ENCODE measurements around the gene EIF3K. TPM values are rescaled to one million over a fixed set of nuclear protein-coding genes. Genes with fewer than 3 reads are reported as not detected.
A peak's percentile ranks its signal among the peaks of the same experiment; 100 is the strongest.

The EIF3K gene
- total and polyA plus RNA-seq, 2 of the 13 experiments (the other 11 are each of a cell fraction or from before 2014, with no cell fraction given) = 179 to 258 TPM

DNA sequence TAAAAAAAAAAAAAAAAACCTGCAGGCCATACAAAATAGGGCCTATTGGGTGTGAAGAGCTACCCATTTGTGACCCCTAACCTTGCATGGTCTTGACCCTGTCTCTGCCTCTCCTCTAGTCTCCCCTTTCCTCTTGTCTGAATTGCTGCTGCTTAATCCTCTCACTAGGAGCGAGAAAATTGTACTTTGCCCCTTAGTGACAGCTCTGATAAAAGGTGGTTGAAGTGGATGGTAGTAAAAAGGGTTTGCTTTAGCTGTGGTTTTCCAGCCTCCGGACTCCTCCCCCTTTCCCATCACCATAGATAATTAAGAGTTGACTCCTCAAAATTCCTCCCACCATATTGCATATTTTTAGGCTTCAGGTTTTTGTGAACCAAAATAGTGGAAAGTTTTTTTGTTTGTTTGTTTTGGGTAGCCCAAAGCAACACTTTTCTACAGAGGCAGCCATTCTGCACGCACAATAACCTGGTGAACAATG, 52.0 kb downstream of the EIF3K start (continued):
- TF ChIP-seq AHDC1 (CRISPR knock-in tag; IDR thresholded peaks at IDR 0.05; ENCODE audit: borderline replicate concordance) = peak; percentile 33; the same call in 1 of the 2 replicates
- TF ChIP-seq, protein P1, sequence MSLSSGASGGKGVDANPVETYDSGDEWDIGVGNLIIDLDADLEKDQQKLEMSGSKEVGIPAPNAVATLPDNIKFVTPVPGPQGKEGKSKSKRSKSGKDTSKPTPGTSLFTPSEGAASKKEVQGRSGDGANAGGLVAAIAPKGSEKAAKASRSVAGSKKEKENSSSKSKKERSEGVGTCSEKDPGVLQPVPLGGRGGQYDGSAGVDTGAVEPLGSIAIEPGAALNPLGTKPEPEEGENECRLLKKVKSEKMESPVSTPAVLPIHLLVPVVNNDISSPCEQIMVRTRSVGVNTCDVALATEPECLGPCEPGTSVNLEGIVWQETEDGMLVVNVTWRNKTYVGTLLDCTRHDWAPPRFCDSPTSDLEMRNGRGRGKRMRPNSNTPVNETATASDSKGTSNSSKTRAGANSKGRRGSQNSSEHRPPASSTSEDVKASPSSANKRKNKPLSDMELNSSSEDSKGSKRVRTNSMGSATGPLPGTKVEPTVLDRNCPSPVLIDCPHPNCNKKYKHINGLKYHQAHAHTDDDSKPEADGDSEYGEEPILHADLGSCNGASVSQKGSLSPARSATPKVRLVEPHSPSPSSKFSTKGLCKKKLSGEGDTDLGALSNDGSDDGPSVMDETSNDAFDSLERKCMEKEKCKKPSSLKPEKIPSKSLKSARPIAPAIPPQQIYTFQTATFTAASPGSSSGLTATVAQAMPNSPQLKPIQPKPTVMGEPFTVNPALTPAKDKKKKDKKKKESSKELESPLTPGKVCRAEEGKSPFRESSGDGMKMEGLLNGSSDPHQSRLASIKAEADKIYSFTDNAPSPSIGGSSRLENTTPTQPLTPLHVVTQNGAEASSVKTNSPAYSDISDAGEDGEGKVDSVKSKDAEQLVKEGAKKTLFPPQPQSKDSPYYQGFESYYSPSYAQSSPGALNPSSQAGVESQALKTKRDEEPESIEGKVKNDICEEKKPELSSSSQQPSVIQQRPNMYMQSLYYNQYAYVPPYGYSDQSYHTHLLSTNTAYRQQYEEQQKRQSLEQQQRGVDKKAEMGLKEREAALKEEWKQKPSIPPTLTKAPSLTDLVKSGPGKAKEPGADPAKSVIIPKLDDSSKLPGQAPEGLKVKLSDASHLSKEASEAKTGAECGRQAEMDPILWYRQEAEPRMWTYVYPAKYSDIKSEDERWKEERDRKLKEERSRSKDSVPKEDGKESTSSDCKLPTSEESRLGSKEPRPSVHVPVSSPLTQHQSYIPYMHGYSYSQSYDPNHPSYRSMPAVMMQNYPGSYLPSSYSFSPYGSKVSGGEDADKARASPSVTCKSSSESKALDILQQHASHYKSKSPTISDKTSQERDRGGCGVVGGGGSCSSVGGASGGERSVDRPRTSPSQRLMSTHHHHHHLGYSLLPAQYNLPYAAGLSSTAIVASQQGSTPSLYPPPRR (CRISPR knock-in tag; IDR thresholded peaks at IDR 0.05; ENCODE audit: borderline replicate concordance) = 0 out of 2 replicates have a peak, but pooled peaks have one; percentile 12

Measured in HepG2 (cell line).